ENCODE measurements around the gene UBA52. TPM values are rescaled to one million over a fixed set of nuclear protein-coding genes. Genes with fewer than 3 reads are reported as not detected.

Gene UBA52
- total and polyA plus RNA-seq, 2 experiments from 2014 or later, result 627 to 1,301 TPM

DNA sequence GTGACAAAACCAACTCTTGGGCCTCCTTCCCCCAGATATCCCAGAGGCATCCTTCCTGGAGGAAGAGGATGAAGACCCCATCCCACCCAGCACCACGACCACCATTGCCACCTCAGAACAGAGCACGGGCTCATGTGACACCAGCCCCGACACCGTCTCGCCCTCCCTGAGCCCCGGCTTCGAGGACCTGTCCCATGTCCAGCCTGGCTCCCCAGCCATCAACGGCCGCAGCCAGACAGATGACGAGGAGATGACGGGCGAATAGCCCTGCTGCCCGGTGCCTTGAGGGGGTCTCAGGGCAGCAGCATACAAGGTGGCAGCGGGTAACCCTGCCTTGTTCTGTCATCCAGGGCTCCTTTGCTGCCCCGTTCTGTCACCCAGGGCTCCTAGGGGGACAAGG, 3.3 kb upstream of the UBA52 start (continued):
- TF ChIP-seq, protein P1, sequence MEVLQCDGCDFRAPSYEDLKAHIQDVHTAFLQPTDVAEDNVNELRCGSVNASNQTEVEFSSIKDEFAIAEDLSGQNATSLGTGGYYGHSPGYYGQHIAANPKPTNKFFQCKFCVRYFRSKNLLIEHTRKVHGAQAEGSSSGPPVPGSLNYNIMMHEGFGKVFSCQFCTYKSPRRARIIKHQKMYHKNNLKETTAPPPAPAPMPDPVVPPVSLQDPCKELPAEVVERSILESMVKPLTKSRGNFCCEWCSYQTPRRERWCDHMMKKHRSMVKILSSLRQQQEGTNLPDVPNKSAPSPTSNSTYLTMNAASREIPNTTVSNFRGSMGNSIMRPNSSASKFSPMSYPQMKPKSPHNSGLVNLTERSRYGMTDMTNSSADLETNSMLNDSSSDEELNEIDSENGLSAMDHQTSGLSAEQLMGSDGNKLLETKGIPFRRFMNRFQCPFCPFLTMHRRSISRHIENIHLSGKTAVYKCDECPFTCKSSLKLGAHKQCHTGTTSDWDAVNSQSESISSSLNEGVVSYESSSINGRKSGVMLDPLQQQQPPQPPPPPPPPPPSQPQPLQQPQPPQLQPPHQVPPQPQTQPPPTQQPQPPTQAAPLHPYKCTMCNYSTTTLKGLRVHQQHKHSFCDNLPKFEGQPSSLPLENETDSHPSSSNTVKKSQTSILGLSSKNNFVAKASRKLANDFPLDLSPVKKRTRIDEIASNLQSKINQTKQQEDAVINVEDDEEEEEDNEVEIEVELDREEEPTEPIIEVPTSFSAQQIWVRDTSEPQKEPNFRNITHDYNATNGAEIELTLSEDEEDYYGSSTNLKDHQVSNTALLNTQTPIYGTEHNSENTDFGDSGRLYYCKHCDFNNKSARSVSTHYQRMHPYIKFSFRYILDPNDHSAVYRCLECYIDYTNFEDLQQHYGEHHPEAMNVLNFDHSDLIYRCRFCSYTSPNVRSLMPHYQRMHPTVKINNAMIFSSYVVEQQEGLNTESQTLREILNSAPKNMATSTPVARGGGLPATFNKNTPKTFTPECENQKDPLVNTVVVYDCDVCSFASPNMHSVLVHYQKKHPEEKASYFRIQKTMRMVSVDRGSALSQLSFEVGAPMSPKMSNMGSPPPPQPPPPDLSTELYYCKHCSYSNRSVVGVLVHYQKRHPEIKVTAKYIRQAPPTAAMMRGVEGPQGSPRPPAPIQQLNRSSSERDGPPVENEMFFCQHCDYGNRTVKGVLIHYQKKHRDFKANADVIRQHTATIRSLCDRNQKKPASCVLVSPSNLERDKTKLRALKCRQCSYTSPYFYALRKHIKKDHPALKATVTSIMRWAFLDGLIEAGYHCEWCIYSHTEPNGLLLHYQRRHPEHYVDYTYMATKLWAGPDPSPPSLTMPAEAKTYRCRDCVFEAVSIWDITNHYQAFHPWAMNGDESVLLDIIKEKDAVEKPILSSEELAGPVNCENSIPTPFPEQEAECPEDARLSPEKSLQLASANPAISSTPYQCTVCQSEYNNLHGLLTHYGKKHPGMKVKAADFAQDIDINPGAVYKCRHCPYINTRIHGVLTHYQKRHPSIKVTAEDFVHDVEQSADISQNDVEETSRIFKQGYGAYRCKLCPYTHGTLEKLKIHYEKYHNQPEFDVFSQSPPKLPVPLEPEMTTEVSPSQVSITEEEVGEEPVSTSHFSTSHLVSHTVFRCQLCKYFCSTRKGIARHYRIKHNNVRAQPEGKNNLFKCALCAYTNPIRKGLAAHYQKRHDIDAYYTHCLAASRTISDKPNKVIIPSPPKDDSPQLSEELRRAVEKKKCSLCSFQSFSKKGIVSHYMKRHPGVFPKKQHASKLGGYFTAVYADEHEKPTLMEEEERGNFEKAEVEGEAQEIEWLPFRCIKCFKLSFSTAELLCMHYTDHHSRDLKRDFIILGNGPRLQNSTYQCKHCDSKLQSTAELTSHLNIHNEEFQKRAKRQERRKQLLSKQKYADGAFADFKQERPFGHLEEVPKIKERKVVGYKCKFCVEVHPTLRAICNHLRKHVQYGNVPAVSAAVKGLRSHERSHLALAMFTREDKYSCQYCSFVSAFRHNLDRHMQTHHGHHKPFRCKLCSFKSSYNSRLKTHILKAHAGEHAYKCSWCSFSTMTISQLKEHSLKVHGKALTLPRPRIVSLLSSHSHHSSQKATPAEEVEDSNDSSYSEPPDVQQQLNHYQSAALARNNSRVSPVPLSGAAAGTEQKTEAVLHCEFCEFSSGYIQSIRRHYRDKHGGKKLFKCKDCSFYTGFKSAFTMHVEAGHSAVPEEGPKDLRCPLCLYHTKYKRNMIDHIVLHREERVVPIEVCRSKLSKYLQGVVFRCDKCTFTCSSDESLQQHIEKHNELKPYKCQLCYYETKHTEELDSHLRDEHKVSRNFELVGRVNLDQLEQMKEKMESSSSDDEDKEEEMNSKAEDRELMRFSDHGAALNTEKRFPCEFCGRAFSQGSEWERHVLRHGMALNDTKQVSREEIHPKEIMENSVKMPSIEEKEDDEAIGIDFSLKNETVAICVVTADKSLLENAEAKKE (CRISPR knock-in tag; IDR thresholded peaks at IDR 0.05), result no peak
- TF ChIP-seq CREB1 (CRISPR knock-in tag; IDR thresholded peaks at IDR 0.05; ENCODE audit: low read depth) (no peak), ETS1 (IDR thresholded peaks at IDR 0.05) (no peak), EZH2phosphoT487 (IDR thresholded peaks at IDR 0.05; ENCODE audit: unreplicated experiment) (no peak), STAT1 (IDR thresholded peaks at IDR 0.05; ENCODE audit: unreplicated experiment) (no peak), ZNF331 (CRISPR knock-in tag; IDR thresholded peaks at IDR 0.05; ENCODE audit: low read depth) (no peak)

DNA sequence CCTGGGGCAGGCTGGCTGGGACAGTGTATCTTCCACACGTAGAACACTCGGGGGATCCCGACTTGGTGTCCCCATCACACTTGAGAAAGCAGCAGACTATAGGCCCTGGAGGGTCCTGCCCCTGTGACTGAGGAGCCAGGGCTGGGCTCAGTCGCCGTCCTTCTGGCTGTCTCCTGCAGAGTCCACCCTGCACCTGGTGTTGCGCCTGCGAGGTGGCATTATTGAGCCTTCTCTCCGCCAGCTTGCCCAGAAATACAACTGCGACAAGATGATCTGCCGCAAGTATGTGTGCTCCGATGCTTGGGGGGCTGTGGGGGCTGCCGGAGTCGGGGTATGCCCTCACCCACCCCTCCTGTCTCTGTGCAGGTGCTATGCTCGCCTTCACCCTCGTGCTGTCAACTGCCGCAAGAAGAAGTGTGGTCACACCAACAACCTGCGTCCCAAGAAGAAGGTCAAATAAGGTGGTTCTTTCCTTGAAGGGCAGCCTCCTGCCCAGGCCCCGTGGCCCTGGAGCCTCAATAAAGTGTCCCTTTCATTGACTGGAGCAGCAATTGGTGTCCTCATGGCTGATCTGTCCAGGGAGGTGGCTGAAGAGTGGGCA, 3.1 kb downstream of the UBA52 start:
- H3K9me3 Mint-ChIP-seq, result no peaks in the 10 kb centered on the region
- peaks cover 12% of the 10 kb centered on the region for H3K4me1 Mint-ChIP-seq
- Histone ChIP-seq H2AFZ (no peak overlapping the region), H3K36me3 (ENCODE audit: insufficient read depth) (peaks cover 36% of the 10 kb centered on the region), H4K20me1 (replicated peaks; ENCODE audit: insufficient read depth) (peaks cover 31% of the 10 kb centered on the region), H3K27ac (ENCODE audit: low read depth) (no peak overlapping the region), H3K79me2 (replicated peaks; ENCODE audit: insufficient read depth) (peaks cover 29% of the 10 kb centered on the region), H3F3A (replicated peaks; ENCODE audit: low read depth) (peaks cover 55% of the 10 kb centered on the region), H3K27me3 (ENCODE audit: insufficient read depth) (no peaks in the 10 kb centered on the region), H3K9me2 (ENCODE audit: insufficient read depth) (no peaks in the 10 kb centered on the region), H3K4me3 (no peak overlapping the region), H3K4me1 (ENCODE audit: insufficient read depth) (peaks cover 8% of the 10 kb centered on the region), H3K4me2 (no peak overlapping the region)
- H3K27me3 Mint-ChIP-seq (ENCODE audit: insufficient read depth, low read depth, poor library complexity), result peaks cover 15% of the 10 kb centered on the region
- peaks cover 68% of the 10 kb centered on the region for H3K36me3 Mint-ChIP-seq (ENCODE audit: low read depth)
- no peak for DNase-seq (ENCODE audit: low spot score)
- no peak overlapping the region for H3K27ac Mint-ChIP-seq
- no peak overlapping the region for H3K4me3 Mint-ChIP-seq
- no peak for ATAC-seq
- TF ChIP-seq CREB1 (CRISPR knock-in tag; IDR thresholded peaks at IDR 0.05; ENCODE audit: low read depth) (no peak), EZH2phosphoT487 (IDR thresholded peaks at IDR 0.05; ENCODE audit: unreplicated experiment) (no peak), REST (IDR thresholded peaks at IDR 0.05; ENCODE audit: unreplicated experiment) (no peak)
